ENCODE measurements around the gene DAG1. TPM values are rescaled to one million over a fixed set of nuclear protein-coding genes. Genes with fewer than 3 reads are reported as not detected.

DAG1 gene
- total RNA-seq, 1 donor from 2014 or later = 71.5 TPM

- no peak overlapping the region for H3K4me3 ChIP-seq
- no peaks in the 10 kb centered on the region for H3K27me3 ChIP-seq (ENCODE audit: low read depth)
- ATAC-seq (no peak), DNase-seq (no peak)
- TF ChIP-seq CTCF (IDR thresholded peaks at IDR 0.05) = no peak
- H3K36me3 ChIP-seq = peaks cover 35% of the 10 kb centered on the region
- intact Hi-C loops (cut with DNase I) = no loop called here
- H3K9me3 ChIP-seq = no peaks in the 10 kb centered on the region
- H3K27ac ChIP-seq = no peak overlapping the region
- H3K4me1 ChIP-seq = no peaks in the 10 kb centered on the region
Observed at GRCh38 chr3:49509028-49509561, 39.0 kb downstream of the DAG1 start.

GRCh38 chr3:49511639-49512038 is 41.6 kb downstream of the DAG1 start:
- DNase-seq (no peak), ATAC-seq (no peak)
- Histone ChIP-seq H3K4me3 (no peak overlapping the region), H3K4me1 (no peaks in the 10 kb centered on the region), H3K27me3 (ENCODE audit: low read depth) (no peaks in the 10 kb centered on the region), H3K27ac (no peak overlapping the region), H3K9me3 (no peaks in the 10 kb centered on the region), H3K36me3 (peaks cover 48% of the 10 kb centered on the region)
- intact Hi-C loops (cut with DNase I) = no loop called here
- TF ChIP-seq CTCF (IDR thresholded peaks at IDR 0.05) = no peak

- no peaks in the 10 kb centered on the region for H3K4me1 ChIP-seq
- intact Hi-C loops (cut with DNase I) = no loop called here
- no peak overlapping the region for H3K4me3 ChIP-seq
- DNase-seq = no peak
- H3K27ac ChIP-seq = no peak overlapping the region
- H3K9me3 ChIP-seq = no peaks in the 10 kb centered on the region
- H3K36me3 ChIP-seq = peaks cover 60% of the 10 kb centered on the region
- no peak for TF ChIP-seq CTCF (IDR thresholded peaks at IDR 0.05)
- ATAC-seq = peak in 1 of 2 donors; percentile 62
- no peaks in the 10 kb centered on the region for H3K27me3 ChIP-seq (ENCODE audit: low read depth)
Observed at GRCh38 chr3:49512781-49513355, 42.8 kb downstream of the DAG1 start.

- intact Hi-C loops (cut with DNase I) = no loop called here
- Histone ChIP-seq H3K4me3 (no peak overlapping the region), H3K4me1 (no peaks in the 10 kb centered on the region), H3K27ac (no peak overlapping the region), H3K27me3 (ENCODE audit: low read depth) (no peaks in the 10 kb centered on the region), H3K9me3 (no peaks in the 10 kb centered on the region), H3K36me3 (peaks cover 68% of the 10 kb centered on the region)
- ATAC-seq (no peak), DNase-seq (no peak)
- TF ChIP-seq CTCF (IDR thresholded peaks at IDR 0.05) = no peak
Observed at GRCh38 chr3:49513494-49514124, 43.5 kb downstream of the DAG1 start.

- Histone ChIP-seq H3K9me3 (no peaks in the 10 kb centered on the region), H3K27ac (no peak overlapping the region), H3K27me3 (ENCODE audit: low read depth) (no peaks in the 10 kb centered on the region), H3K36me3 (peaks cover 51% of the 10 kb centered on the region), H3K4me1 (peaks cover 19% of the 10 kb centered on the region), H3K4me3 (no peak overlapping the region)
- intact Hi-C loops (cut with DNase I) = no loop called here
- TF ChIP-seq CTCF (IDR thresholded peaks at IDR 0.05) = no peak
- DNase-seq (no peak), ATAC-seq (no peak)
Observed at GRCh38 chr3:49518016-49518415, 47.9 kb downstream of the DAG1 start.

All from lower lobe of right lung (tissue), 2 donors.